ENCODE results near the gene IFI27L2.

- TF ChIP-seq CTCF (IDR thresholded peaks at IDR 0.05; ENCODE audit: low read depth, low read length): no peak
- no peak for TF ChIP-seq EZH2phosphoT487 (IDR thresholded peaks at IDR 0.05; ENCODE audit: low read depth)
Observed at GRCh38 chr14:94128216-94128839, 1.1 kb downstream of the IFI27L2 start.

All from OCI-LY3 (cell line).